Measurements from ENCODE around the gene MAB21L4. TPM values are rescaled to one million over a fixed set of nuclear protein-coding genes. Genes with fewer than 3 reads are reported as not detected.
A peak's percentile ranks its signal among the peaks of the same experiment; 100 is the strongest.

MAB21L4 gene
- total and polyA plus RNA-seq, 10 donors: 0.04 to 0.70 (median 0.23) TPM; not detected in 6

GRCh38 chr2:240869956-240870875, 25.7 kb downstream of the MAB21L4 start:
- TF ChIP-seq, protein P1, sequence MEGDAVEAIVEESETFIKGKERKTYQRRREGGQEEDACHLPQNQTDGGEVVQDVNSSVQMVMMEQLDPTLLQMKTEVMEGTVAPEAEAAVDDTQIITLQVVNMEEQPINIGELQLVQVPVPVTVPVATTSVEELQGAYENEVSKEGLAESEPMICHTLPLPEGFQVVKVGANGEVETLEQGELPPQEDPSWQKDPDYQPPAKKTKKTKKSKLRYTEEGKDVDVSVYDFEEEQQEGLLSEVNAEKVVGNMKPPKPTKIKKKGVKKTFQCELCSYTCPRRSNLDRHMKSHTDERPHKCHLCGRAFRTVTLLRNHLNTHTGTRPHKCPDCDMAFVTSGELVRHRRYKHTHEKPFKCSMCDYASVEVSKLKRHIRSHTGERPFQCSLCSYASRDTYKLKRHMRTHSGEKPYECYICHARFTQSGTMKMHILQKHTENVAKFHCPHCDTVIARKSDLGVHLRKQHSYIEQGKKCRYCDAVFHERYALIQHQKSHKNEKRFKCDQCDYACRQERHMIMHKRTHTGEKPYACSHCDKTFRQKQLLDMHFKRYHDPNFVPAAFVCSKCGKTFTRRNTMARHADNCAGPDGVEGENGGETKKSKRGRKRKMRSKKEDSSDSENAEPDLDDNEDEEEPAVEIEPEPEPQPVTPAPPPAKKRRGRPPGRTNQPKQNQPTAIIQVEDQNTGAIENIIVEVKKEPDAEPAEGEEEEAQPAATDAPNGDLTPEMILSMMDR (IDR thresholded peaks at IDR 0.05 in 8 of 11, conservative IDR thresholded peaks at IDR 0.05 in 3 of 11): no peak
- TF ChIP-seq POLR2AphosphoS5 (IDR thresholded peaks at IDR 0.05): no peak
- Histone ChIP-seq H3K36me3 (no peaks in the 10 kb centered on the region), H3K4me3 (no peak overlapping the region), H3K27ac (no peak overlapping the region), H3K27me3 (replicated peaks in 1 of 7) (no peaks in the 10 kb centered on the region), H3K9me3 (no peaks in the 10 kb centered on the region), H3K4me1 (peaks cover 0 to 10% (median 0%) of the 10 kb centered on the region in 6 donors)
- peak; percentile 68 for DNase-seq
- 85 to 87% (median 87%) methylated on average over 10 to 15 of the region's 15 CpGs for WGBS, 5 donors
- intact Hi-C loops (cut with DNase I; ENCODE audit: low total_unique reads): no loop called here

DNA sequence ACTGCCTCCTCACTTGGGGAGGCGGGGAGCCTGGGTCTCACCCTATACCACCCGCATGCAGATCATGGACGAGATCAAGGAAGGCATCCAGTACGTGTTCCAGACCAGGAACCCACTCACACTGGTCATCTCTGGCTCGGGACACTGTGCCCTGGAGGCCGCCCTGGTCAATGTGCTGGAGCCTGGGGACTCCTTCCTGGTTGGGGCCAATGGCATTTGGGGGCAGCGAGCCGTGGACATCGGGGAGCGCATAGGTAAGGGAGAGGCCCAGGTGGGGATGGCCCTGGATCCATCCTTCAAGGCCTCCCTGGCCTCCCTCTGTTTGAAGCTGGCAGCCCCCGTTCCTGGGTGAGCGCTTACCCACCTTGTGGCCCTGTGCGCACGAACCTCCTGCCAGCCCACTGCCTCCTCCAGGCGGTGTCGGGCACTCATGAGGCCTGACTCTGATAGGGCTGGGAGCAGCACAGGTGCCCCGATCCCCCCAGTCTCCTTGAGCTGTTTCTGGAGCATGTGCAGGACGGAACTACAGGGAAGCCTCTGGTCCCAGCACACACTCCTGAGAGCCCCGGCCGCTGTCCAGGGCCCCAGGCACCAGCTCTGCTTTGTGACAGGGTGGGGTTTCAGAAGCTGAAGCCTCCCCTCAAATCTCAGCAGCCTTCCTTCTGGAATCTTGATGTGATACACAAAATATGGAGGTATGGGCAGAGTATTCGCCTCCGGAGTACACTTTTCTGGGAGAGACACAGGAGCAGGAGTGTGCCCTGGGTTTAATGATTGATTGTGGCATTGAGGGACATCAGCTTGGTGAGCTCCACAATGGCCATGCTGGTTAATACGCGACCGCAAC, 26.6 kb downstream of the MAB21L4 start:
- Histone ChIP-seq H3K4me1 (peaks cover 0 to 10% (median 0%) of the 10 kb centered on the region in 6 donors), H3K27me3 (replicated peaks in 1 of 7) (no peaks in the 10 kb centered on the region), H3K4me3 (no peak overlapping the region), H3K36me3 (no peaks in the 10 kb centered on the region), H3K27ac (no peak overlapping the region), H3K9me3 (no peaks in the 10 kb centered on the region)
- WGBS, 5 donors: 88 to 94% (median 93%) methylated on average over 19 to 25 of the region's 25 CpGs
- DNase-seq: peak; percentile 52
- intact Hi-C loops (cut with DNase I; ENCODE audit: low total_unique reads): no loop called here
- TF ChIP-seq, protein P1 (IDR thresholded peaks at IDR 0.05 in 8 of 11, conservative IDR thresholded peaks at IDR 0.05 in 3 of 11): no peak
- TF ChIP-seq POLR2A (IDR thresholded peaks at IDR 0.05) (no peak), POLR2AphosphoS5 (IDR thresholded peaks at IDR 0.05) (no peak)

- intact Hi-C loops (cut with DNase I; ENCODE audit: low total_unique reads): no loop called here
- no peaks in the 10 kb centered on the region for H3K27me3 ChIP-seq (replicated peaks in 1 of 7)
- no peak within 1 kb of the TSS for H3K27ac ChIP-seq
- TF ChIP-seq, protein P1 (IDR thresholded peaks at IDR 0.05 in 8 of 11, conservative IDR thresholded peaks at IDR 0.05 in 3 of 11): no peak
- peak in 1 of 3 donors; percentile 54 for TF ChIP-seq POLR2AphosphoS5 (IDR thresholded peaks at IDR 0.05)
- peaks cover 0 to 10% (median 0%) of the 10 kb centered on the region in 6 donors for H3K4me1 ChIP-seq
- H3K4me3 ChIP-seq: no peak within 1 kb of the TSS
- H3K36me3 ChIP-seq: no peaks in the 10 kb centered on the region
- DNase-seq: peak; percentile 71
- WGBS, 5 donors: 73 to 83% (median 76%) methylated on average over 16 to 21 of the region's 21 CpGs
- no peaks in the 10 kb centered on the region for H3K9me3 ChIP-seq
These were observed 27.5 kb downstream of the MAB21L4 start, which contains the start of gene AGXT for GRCh38 chr2:240868286-240869108. TSS of gene AGXT (plus strand) at chr2:240868824. CDS start at chr2:240868866, 42 bp downstream.
